Thyroid gland (tissue), 4 donors: ENCODE results near the gene LCE5A.

Experiments used
- CTCF ChIP-seq, 6 experiments: fragments of 200-600 bp in 3 of 6; fragments of 450-650 bp in 3 of 6; sonication (generic) in 3 of 6; IDR thresholded peaks; one replicate each; pipeline ENCODE4 v1.5.1; 2016 to 2019; ENCODE audit warnings: antibody characterized with exemption in 6 of 6, mild to moderate bottlenecking in 2 of 6, inconsistent platforms in 1 of 6, moderate library complexity in 1 of 6
- POLR2A ChIP-seq, 2 donors: fragments of 450-650 bp; IDR thresholded peaks; one replicate each; pipeline ENCODE4 v1.6.1; 2017; ENCODE audit warnings: antibody characterized with exemption in 2 of 2, mild to moderate bottlenecking in 2 of 2, moderate library complexity in 1 of 2

GRCh38 chr1:152502496-152503180, 8.0 kb upstream of the LCE5A start:
- no peak for TF ChIP-seq CTCF (IDR thresholded peaks at IDR 0.05)
- TF ChIP-seq POLR2A (IDR thresholded peaks at IDR 0.05): no peak
